ENCODE data around the gene KLF5.

DNA sequence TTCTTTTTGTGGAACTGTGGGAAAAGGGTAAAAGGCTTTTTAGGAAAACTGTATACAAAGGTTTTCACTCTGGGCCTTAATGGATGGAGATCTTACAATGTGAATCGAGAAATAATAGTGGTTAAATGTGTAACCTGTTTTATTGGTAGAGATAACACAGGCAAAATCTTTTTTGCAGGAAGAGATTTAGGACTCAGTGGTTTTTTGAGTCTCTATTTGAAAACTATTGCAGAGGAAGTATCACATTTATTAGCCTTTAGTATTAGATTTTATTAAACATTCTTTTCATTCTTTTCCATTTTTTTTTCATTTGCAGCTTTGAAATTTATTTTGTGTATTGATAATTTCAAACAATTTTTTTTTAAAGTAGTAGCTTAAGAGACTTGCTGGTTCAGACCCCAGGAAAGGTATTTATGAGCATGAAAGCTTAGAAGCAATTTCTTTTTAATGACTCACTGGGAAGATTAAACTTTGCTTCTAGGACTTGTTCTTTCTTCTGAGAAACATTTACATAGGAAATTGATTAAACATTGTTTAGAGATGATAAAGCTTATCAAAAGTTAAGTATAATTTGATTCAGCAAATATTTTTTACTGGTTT is 10.5 kb downstream of the KLF5 start:
- TF ChIP-seq, protein P1, sequence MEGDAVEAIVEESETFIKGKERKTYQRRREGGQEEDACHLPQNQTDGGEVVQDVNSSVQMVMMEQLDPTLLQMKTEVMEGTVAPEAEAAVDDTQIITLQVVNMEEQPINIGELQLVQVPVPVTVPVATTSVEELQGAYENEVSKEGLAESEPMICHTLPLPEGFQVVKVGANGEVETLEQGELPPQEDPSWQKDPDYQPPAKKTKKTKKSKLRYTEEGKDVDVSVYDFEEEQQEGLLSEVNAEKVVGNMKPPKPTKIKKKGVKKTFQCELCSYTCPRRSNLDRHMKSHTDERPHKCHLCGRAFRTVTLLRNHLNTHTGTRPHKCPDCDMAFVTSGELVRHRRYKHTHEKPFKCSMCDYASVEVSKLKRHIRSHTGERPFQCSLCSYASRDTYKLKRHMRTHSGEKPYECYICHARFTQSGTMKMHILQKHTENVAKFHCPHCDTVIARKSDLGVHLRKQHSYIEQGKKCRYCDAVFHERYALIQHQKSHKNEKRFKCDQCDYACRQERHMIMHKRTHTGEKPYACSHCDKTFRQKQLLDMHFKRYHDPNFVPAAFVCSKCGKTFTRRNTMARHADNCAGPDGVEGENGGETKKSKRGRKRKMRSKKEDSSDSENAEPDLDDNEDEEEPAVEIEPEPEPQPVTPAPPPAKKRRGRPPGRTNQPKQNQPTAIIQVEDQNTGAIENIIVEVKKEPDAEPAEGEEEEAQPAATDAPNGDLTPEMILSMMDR (conservative IDR thresholded peaks at IDR 0.05; ENCODE audit: low read depth, low read length): no peak
- TF ChIP-seq EZH2 (IDR thresholded peaks at IDR 0.05; ENCODE audit: borderline replicate concordance, low read depth, low read length, poor library complexity, severe bottlenecking): no peak
